PC-9 (cell line): Measurements from ENCODE around the gene ANKIB1. TPM values are rescaled to one million over a fixed set of nuclear protein-coding genes. Genes with fewer than 3 reads are reported as not detected.

Experiments used
- BruUV-seq: library from RNA; stranded (reverse); fragments of 400-500 nt; replicated peaks from 2 replicates; lab custom pipeline; 2021; lab: Mats Ljungman, UMichigan
- CTCF ChIA-PET: fragments of 300-600 bp; sonication (Branson Sonifier 250); formaldehyde crosslinking; loops from one replicate; lab custom pipeline; 2022; ENCODE audit warnings: antibody characterized with exemption; lab: Charles Lee
- POLR2A ChIA-PET: fragments of 300-600 bp; sonication (Branson Sonifier 250); formaldehyde crosslinking; loops from one replicate; lab custom pipeline; 2022; ENCODE audit warnings: antibody characterized with exemption; ENCODE audit not compliant: unreplicated experiment; lab: Charles Lee
- DNase-seq, 2 experiments: peaks; one replicate each; pipeline versions ENCODE4 v3.0.0 to v3.0.0-alpha.2; 2015 to 2022; ENCODE audit warnings: mixed read lengths in 1 of 2
- H2AFZ ChIP-seq: fragments of 200-600 bp; sonication (generic); 2 replicates; pipeline ENCODE4 v1.8.1; 2017; ENCODE audit warnings: antibody characterized with exemption
- H3F3A ChIP-seq: fragments of 200-600 bp; sonication (generic); 2 replicates; pipeline ENCODE4 v1.8.1; 2017; ENCODE audit warnings: antibody characterized with exemption, mild to moderate bottlenecking, low read depth; ENCODE audit not compliant: insufficient read depth
- H3K27ac ChIP-seq: fragments of 200-600 bp; sonication (generic); 2 replicates; pipeline ENCODE4 v1.6.1; 2016; ENCODE audit warnings: mixed run types
- H3K27me3 ChIP-seq: fragments of 200-600 bp; sonication (generic); 2 replicates; pipeline ENCODE4 v1.6.1; 2016; ENCODE audit warnings: low read depth, mixed run types; ENCODE audit not compliant: insufficient read depth
- H3K36me3 ChIP-seq: fragments of 200-600 bp; sonication (generic); 2 replicates; pipeline ENCODE4 v1.6.1; 2016; ENCODE audit warnings: low read depth, mixed run types
- H3K4me1 ChIP-seq: fragments of 200-600 bp; sonication (generic); replicated peaks from 2 replicates; pipeline ENCODE4 v1.6.1; 2016; ENCODE audit warnings: mixed run types; ENCODE audit not compliant: insufficient read depth
- H3K4me2 ChIP-seq: fragments of 200-600 bp; sonication (generic); 2 replicates; pipeline ENCODE4 v1.6.1; 2017; ENCODE audit warnings: mixed run types
- H3K4me3 ChIP-seq: fragments of 200-600 bp; sonication (generic); 2 replicates; pipeline ENCODE4 v1.6.1; 2016; ENCODE audit warnings: mixed run types
- H3K79me2 ChIP-seq: fragments of 200-600 bp; sonication (generic); 2 replicates; pipeline ENCODE4 v1.6.1; 2017; ENCODE audit warnings: low read depth, mixed run types
- H3K9me2 ChIP-seq: fragments of 200-600 bp; sonication (generic); 2 replicates; pipeline ENCODE4 v1.8.1; 2017; ENCODE audit warnings: mild to moderate bottlenecking; ENCODE audit not compliant: insufficient read depth
- H3K9me3 ChIP-seq: fragments of 200-600 bp; sonication (generic); 2 replicates; pipeline ENCODE4 v1.8.1; 2016; ENCODE audit warnings: low read depth; ENCODE audit not compliant: insufficient read depth
- H4K20me1 ChIP-seq: fragments of 200-600 bp; sonication (generic); 2 replicates; pipeline ENCODE4 v1.8.1; 2017; ENCODE audit not compliant: insufficient read depth
- EZH2 ChIP-seq: fragments of 200-600 bp; sonication (generic); IDR thresholded peaks from 2 replicates; pipeline ENCODE4 v1.8.0; 2017; ENCODE audit warnings: antibody characterized with exemption, low read depth
- intact Hi-C: fragments of 100-400 bp; cut with micrococcal nuclease; formaldehyde crosslinking; loops from one replicate; pipeline ENCODE4 v1.10.0; 2022; ENCODE audit not compliant: unreplicated experiment
- total RNA-seq: library from RNA; stranded (reverse); gene quantifications from 2 replicates; pipeline ENCODE4 v1.2.3, GENCODE V29; 2021
- TF ChIP-seq, protein P1 (sequence below): fragments of 200-600 bp; sonication (generic); conservative IDR thresholded peaks from 2 replicates; pipeline ENCODE4 v1.6.1; 2017; ENCODE audit warnings: mixed run types, antibody characterized with exemption, mild to moderate bottlenecking, moderate library complexity

Gene ANKIB1
- total RNA-seq, 1 experiment from 2014 or later = 116 TPM

DNA sequence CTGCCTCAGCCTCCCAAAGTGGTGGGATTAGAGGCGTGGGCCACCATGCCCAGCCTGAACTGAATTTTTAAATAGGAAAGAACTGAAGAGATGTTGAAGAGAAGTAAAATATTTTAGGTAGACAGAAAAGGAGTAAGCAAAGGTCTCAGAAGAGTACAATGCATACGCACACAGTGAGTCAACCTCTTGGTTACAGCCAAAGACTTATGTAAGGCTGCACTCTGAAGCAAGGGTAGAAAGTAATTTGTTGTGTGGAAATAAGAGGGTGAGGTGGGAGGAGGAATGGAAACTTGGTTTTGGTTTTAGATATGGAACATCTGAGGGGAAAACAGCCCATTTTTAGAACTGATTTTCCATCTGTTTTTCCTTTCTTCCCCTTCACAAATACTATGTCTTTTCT, 17.7 kb upstream of the ANKIB1 start:
- peaks cover 13% of the 10 kb centered on the region; the same call in 1 of the 2 replicates for H3K36me3 ChIP-seq
- intact Hi-C loops = no loop called here

DNA sequence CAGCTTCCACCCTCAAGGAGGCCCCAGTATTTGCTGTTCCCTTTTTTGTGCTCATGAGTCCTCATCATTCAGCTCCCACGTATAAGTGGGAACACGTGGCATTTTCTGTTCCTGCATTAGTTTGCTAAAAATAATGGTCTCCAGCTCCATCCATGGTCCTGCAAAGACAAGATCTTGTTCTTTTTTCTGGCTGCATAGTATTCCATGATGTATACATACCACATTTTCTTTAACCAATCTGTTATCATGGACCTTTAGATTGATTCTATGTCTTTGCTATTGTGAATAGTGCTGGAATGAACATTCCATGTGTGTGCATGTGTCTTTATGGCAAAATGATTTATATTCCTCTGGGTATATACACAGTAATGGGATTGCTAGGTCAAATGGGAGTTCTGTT, 17.0 kb upstream of the ANKIB1 start:
- no peak for TF ChIP-seq EZH2
- TF ChIP-seq, protein P1, sequence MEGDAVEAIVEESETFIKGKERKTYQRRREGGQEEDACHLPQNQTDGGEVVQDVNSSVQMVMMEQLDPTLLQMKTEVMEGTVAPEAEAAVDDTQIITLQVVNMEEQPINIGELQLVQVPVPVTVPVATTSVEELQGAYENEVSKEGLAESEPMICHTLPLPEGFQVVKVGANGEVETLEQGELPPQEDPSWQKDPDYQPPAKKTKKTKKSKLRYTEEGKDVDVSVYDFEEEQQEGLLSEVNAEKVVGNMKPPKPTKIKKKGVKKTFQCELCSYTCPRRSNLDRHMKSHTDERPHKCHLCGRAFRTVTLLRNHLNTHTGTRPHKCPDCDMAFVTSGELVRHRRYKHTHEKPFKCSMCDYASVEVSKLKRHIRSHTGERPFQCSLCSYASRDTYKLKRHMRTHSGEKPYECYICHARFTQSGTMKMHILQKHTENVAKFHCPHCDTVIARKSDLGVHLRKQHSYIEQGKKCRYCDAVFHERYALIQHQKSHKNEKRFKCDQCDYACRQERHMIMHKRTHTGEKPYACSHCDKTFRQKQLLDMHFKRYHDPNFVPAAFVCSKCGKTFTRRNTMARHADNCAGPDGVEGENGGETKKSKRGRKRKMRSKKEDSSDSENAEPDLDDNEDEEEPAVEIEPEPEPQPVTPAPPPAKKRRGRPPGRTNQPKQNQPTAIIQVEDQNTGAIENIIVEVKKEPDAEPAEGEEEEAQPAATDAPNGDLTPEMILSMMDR = no peak
- no peak for DNase-seq
- Histone ChIP-seq H3K9me2 (no peaks in the 10 kb centered on the region), H3K27me3 (no peaks in the 10 kb centered on the region), H3F3A (no peaks in the 10 kb centered on the region), H2AFZ (no peak overlapping the region), H3K4me1 (no peaks in the 10 kb centered on the region), H3K9me3 (no peaks in the 10 kb centered on the region), H3K79me2 (no peaks in the 10 kb centered on the region), H3K27ac (no peak overlapping the region), H3K36me3 (peaks cover 13% of the 10 kb centered on the region; the same call in 1 of the 2 replicates), H4K20me1 (no peaks in the 10 kb centered on the region), H3K4me3 (no peak overlapping the region), H3K4me2 (no peak overlapping the region)
- no TSS peak for BruUV-seq
- intact Hi-C loops = no loop called here
- CTCF ChIA-PET = interaction anchor here (0.6 kb wide), 1 partner anchor 348 kb away, joined by 3 read pairs; no protein-coding TSS in a partner anchor
- POLR2A ChIA-PET = no interaction called here

More for the DNA sequence above, 17.7 kb upstream of the ANKIB1 start:
- Histone ChIP-seq H4K20me1 (no peaks in the 10 kb centered on the region), H3K9me2 (no peaks in the 10 kb centered on the region), H3K27ac (no peak overlapping the region), H3K79me2 (no peaks in the 10 kb centered on the region), H3K4me2 (no peak overlapping the region), H3K27me3 (no peaks in the 10 kb centered on the region), H3K9me3 (no peaks in the 10 kb centered on the region), H2AFZ (no peak overlapping the region), H3K4me1 (no peaks in the 10 kb centered on the region), H3F3A (no peaks in the 10 kb centered on the region), H3K4me3 (no peak overlapping the region)
- DNase-seq = no peak
- TF ChIP-seq EZH2 = no peak
- TF ChIP-seq, protein P1 = no peak
- CTCF ChIA-PET = interaction anchor here (0.6 kb wide), 1 partner anchor 347 kb away, joined by 3 read pairs; no protein-coding TSS in a partner anchor
- POLR2A ChIA-PET = no interaction called here
- no TSS peak for BruUV-seq

DNA sequence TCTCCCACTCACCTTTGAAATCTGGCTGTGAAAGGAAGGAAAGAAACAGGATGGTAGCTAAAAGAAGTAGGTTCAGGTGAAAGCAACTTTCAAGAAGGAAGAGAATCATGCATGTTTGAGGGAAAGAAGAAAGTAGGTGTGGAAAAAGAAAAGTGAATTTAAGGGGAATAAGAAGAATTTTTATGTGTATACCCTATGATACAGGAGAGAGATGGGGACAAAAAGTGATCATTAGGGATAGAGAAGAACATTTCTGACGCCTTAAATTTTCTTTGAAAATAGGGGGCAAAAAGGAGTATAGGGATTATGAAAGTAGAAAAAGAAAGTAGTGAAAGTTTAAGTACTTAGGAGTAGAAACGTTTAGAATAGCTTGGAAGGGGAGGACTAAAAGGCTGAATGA, 15.2 kb upstream of the ANKIB1 start:
- Histone ChIP-seq H3K27ac (no peak overlapping the region), H3K27me3 (no peaks in the 10 kb centered on the region), H3K9me2 (no peaks in the 10 kb centered on the region), H3K79me2 (no peaks in the 10 kb centered on the region), H3K4me1 (no peaks in the 10 kb centered on the region), H3K9me3 (no peaks in the 10 kb centered on the region), H3K4me2 (no peak overlapping the region), H3F3A (no peaks in the 10 kb centered on the region), H4K20me1 (no peaks in the 10 kb centered on the region), H3K36me3 (peaks cover 18% of the 10 kb centered on the region), H2AFZ (no peak overlapping the region), H3K4me3 (no peak overlapping the region)
- ChIA-PET CTCF (interaction anchor here (0.6 kb wide), 1 partner anchor 195 kb away, joined by 3 read pairs; no protein-coding TSS in a partner anchor), POLR2A (interaction anchor here (0.6 kb wide), 2 partner anchors 26 to 1470 kb away, joined by 3 to 4 read pairs; no protein-coding TSS in a partner anchor)
- TF ChIP-seq, protein P1 = no peak
- no peak for TF ChIP-seq EZH2
- intact Hi-C loops = no loop called here
- no TSS peak for BruUV-seq
- no peak for DNase-seq
